Skin of body (tissue), 2 donors: ENCODE data around the gene HPX. TPM values are rescaled to one million over a fixed set of nuclear protein-coding genes. Genes with fewer than 3 reads are reported as not detected.
A peak's percentile ranks its signal among the peaks of the same experiment; 100 is the strongest.
"Not testable (repeated sequence)": the region's sequence is repeated elsewhere in the genome, so short reads cannot be mapped to it uniquely, and the experiment has no call there.

Experiments
- DNase-seq: peaks from one replicate; lab custom pipeline; 2025; lab: John Stamatoyannopoulos, UW
- total RNA-seq: library from RNA; depleted of rRNA; stranded (reverse); fragments of >200 nt; gene quantifications from one replicate; pipeline ENCODE4 v1.2.3, GENCODE V29; 2014

The HPX gene
- total RNA-seq, 1 donor from 2014 or later = 1.9 TPM

DNA sequence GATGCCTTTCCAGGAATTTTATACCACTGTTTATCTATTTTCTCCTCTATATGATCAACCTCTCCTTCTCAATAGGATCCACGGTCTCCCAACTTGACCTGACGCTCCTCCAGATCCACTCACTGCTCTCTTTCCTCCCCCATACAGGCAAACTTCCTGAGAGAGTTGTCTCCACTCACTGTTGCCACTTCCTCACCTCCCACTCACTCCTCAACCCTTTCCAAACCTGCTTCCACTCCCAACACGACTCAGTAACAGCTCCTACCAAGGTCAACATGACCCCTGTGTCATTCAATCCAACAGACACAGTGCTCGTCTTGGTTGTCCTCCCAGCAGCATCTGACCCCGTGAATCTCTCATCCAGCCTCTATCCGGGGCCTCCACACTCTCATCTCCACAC lies 25.0 kb downstream of the HPX start:
- no peak for DNase-seq

DNA sequence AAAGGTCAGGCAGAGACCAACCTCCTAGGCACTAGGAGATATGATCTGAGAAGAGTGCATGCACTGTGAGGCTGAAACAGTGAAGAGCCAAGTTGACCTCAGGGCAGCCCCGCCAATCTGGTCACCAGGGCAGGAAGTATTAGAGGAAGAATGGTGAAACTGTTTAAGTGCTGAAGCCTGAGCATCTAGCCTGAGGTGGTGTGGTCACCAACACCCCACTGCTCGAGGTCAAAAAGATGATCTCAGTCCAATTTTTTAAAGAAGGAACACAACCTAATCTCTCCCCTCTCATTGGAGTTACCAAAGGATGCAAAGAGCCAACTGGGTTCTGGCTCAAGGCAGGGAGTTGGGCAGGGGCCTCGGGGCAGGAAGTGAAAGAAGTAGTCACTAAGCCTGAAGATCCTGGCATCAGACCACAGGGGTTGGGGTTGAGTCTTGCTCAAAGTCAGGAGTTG lies 25.9 kb downstream of the HPX start:
- DNase-seq = no peak

DNA sequence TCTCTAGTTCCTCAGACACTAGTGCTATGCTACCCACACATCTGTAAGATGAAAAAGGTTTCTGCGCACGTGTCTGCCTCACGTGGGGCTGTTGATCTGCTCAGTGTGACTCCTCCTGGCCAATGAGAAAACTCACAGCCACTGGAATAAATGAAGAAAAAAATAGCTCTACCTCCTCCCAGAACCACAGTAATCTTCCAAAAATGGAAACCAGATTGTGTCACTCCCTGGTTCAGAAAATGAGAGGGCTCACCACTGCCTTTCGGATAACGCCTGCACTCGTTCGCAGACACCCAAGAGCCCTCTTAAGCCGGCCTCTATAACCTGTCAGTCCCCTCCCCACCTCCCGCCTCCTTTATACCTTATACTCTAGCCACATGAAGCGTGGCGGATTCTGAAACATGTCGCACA lies 27.0 kb downstream of the HPX start:
- DNase-seq = no peak

GRCh38 chr11:6411594-6412031 lies 29.2 kb downstream of the HPX start:
- no peak for DNase-seq

DNA sequence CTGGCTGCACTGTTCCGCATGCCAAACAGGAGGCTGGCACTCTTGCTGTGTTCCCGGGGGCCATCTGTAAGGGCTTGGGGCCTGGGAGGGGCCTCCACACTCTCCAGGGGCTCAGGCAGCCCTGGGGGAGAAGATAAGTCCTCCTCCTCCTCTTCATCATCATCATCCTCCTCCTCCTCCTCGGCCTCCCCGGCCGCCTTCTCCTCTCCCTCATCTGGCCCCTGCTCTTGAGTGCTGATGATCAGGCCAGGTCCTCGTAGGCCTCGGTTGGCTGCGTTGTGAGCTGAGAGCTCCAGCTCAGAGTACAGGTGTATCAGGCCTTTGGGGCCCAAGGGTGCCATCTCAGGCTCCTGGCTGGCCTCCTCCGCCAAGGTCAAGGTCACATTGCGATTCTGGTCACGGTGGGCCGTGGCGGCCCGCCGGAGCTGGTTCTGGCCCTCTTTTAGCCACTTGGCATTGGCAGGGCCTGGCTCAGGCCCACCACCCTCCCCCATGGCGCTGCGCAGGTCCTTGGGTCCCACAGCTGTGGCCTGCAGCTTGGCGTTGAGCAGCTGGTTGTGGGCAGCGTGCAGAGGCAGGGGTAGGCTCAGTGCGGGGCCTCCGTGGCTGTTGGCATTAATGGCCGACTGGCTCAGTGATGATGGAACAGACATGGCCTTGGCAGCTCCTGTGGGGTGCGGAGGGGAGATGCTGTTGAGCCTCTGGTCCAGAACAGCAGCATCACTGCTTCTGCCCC lies 29.9 kb downstream of the HPX start:
- DNase-seq = no peak

DNA sequence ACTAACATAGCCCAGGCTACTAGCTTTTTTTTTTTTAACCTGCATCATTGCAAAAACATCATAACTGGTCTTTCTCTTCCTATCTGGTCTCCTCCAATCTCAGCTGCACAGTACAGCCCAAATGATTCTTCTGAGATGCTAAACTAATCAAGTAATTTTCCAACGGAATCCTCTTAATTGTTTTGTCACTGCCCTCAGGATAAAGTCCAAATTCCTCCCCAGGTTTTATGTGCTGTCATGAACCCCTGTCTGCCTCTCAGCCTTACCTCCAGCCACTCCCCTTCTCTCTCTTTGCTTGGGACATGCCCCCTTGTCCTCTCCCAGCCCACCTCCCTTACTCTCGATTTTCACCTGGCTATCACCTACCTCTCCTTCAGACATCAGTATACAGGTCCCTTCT lies 34.4 kb downstream of the HPX start:
- DNase-seq = no peak

- no peak for DNase-seq
Observed at GRCh38 chr11:6405846-6406245, 34.9 kb downstream of the HPX start.

DNA sequence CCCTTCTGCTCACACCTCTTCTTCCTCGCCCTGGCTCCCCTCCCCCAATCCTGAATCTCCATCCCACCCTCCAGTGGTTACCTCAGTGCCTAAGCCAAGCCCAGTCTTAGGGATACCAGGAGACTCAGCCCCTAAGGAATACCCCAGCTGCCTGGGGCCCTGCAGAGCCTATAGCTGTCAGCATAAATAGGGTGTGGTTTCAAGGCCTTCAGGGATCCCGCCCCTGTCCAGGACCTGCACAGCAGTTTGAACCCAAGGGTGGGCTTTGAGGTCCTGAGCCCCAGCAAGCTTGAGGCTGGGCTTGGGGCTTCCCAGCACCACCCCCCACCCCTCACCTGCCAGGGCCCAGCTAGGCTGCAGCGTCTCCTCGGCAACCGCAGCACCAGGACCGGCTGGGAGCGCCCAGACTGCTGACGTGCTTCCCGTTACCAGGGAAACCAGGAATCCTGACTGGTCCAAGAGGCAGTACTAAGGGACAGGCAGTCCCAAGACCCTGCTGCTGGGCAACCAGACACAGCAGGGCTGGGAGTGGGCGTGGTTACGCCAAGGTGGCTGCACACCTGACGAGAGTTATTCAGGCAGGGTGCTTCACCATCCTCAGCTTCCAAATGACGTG lies 35.6 kb downstream of the HPX start:
- DNase-seq = no peak

DNA sequence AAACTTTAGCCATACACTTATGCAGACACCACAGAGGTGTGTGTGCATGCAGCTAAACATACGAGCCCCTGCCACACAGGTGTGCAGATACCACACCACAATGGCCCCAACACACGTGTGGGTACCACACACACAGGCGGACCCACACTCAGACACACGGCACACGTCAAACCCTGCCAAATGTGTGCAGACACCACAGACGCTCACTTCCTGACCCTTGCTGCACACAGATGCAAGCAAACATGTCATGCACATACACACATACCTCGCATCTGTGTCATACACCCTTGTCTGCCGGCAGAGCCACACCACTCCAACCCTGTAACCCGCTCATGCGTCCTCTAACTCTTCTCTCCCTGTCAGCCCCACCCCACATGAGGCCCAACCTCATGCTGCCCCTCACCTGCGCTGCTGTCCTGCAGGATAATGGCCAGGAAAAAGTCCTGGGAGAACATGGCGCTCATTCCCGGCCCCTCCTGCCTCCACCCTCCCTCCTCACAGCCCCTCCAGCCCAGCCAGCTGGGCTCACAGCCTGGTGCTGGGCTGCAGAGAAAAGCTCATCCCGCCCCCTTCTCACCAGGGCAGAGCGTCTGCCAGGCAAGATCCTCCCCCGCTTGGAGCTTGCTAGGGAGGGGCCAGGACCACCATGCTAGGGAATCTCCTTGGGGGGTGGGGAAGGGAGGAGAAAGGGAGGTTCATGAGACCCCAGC lies 36.3 kb downstream of the HPX start:
- DNase-seq = no peak

GRCh38 chr11:6403539-6403938 lies 37.2 kb downstream of the HPX start:
- no peak for DNase-seq

GRCh38 chr11:6402561-6402981 lies 38.2 kb downstream of the HPX start:
- no peak for DNase-seq

DNA sequence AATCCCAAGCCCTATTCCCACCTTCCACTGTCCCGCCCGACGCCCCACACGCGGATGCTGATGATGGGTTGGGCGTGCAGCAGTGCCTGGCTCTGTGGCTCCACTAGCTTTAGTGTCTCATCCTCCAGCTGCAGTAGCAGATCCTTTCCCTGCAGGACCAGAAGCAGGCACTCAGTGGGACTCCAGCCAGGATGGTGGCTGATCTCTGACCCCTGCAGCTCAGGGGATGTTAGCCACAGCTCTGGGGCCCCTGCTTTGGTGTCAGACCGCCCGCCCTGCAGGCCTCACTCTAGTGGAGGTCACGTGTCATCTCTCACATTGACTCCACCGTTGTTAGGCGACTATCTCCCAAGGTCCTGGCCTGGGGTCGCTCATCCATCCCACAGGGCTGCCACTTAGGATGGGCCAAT lies 38.7 kb downstream of the HPX start:
- no peak for DNase-seq

- DNase-seq = no peak
Observed at GRCh38 chr11:6401464-6401863, 39.3 kb downstream of the HPX start.

- DNase-seq = no peak
Observed at GRCh38 chr11:6400431-6401345, 40.1 kb downstream of the HPX start.

DNA sequence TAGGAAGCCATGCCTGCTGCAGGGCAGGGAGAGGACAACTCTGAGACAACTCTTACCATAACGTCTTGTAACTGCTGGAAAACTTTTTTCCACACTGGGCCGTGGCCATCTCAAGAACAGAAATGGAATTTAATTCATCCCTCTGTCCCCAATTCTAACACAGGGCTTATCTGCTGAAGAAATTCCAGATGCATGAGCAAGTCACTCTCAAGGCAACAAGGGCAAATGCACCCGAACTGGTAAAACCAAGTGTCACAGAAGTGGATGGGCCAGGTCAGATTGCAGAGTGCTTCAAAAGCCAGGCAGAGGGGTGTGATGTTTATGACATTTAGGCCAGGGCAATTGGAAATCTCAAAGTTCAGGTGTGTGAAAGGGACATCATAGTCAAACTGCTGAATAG lies 43.2 kb downstream of the HPX start:
- DNase-seq = peak; percentile 40

DNA sequence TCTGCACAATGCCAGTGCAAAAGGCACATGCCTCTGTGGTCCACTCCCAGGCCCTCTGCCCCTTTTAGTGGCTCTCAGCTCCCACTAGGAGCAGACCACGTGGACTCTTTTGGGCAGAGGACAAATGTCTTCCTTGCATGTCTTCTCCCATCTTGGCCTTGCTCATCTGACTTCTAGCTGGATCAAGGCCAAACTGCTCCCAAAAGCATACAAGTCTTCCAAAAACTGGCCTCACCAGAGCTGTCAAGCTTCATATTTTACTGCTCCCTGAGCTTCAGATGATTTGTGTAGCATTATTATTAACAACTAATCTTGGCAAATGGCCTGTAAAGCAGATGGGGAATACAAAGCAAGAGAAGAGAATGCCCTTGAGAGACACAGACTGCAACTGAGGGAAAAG lies 43.6 kb downstream of the HPX start:
- DNase-seq = peak; percentile 47

DNA sequence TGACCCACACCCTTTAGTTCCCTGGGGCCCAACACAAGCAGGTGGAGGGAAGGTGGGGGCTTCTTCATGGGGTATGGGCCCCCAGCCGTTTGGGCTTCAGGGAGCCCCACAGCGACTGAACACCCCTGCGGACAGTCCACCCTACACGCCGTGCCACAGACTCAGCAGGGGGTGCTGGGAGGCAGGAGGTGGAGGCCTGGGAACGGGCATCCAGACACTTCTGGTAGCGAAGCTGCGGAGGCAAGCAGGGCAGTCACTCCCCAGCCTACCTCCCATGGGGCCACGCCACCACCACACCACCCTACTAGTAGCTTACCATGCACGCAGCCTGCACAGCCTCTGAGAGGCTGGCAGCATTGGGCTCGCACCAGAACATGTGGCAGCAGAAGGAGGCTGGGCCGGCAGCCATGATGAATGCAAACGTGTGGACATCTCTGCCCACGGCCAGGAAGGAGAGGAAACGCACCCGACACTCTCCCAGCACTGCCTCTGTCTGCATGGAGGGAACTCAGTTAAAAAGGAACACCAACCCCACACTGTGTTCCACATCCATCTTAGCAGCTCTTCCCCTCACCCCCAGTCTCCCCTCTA lies 45.2 kb downstream of the HPX start:
- no peak for DNase-seq

DNA sequence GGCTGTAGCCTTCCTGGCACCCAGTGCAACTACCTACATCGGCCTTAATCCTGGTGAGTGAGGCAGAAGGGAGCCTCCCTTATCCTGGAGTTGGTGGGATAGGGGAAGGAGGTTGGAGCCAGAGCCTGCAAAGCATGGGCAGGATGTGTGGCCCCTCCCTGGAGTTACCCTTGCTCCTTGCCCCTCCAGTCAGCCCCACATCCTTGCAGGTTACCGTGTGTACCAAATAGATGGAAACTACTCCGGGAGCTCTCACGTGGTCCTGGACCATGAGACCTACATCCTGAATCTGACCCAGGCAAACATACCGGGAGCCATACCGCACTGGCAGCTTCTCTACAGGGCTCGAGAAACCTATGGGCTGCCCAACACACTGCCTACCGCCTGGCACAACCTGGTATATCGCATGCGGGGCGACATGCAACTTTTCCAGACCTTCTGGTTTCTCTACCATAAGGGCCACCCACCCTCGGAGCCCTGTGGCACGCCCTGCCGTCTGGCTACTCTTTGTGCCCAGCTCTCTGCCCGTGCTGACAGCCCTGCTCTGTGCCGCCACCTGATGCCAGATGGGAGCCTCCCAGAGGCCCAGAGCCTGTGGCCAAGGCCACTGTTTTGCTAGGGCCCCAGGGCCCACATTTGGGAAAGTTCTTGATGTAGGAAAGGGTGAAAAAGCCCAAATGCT lies 46.7 kb downstream of the HPX start:
- DNase-seq = no peak

- DNase-seq = not testable (repeated sequence)
Observed at GRCh38 chr11:6392251-6392650, 48.5 kb downstream of the HPX start.

DNA sequence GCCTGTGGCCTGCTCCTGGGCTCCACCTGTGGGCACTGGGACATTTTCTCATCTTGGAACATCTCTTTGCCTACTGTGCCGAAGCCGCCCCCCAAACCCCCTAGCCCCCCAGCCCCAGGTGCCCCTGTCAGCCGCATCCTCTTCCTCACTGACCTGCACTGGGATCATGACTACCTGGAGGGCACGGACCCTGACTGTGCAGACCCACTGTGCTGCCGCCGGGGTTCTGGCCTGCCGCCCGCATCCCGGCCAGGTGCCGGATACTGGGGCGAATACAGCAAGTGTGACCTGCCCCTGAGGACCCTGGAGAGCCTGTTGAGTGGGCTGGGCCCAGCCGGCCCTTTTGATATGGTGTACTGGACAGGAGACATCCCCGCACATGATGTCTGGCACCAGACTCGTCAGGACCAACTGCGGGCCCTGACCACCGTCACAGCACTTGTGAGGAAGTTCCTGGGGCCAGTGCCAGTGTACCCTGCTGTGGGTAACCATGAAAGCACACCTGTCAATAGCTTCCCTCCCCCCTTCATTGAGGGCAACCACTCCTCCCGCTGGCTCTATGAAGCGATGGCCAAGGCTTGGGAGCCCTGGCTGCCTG lies 49.2 kb downstream of the HPX start:
- DNase-seq = no peak
